ENCODE measurements around the gene FLVCR1.

GRCh38 chr1:212819726-212820125 is 38.3 kb upstream of the FLVCR1 start:
- TF ChIP-seq CTCF (IDR thresholded peaks at IDR 0.05): no peak
- no peak for TF ChIP-seq POLR2A (IDR thresholded peaks at IDR 0.05)

Measured in right lobe of liver (tissue), 4 donors.